Keratinocyte (primary cell): ENCODE results near the gene BFSP2. TPM values are rescaled to one million over a fixed set of nuclear protein-coding genes. Genes with fewer than 3 reads are reported as not detected.

Experiments used
- DNase-seq: peaks from one replicate; pipeline ENCODE4 v3.0.0-alpha.2; 2011; ENCODE audit warnings: low read depth, missing footprints, low spot score
- FAIRE-seq: peaks from 2 replicates; lab custom pipeline; 2011; peaks lifted over from hg19 to GRCh38; lab: Jason Lieb, UNC
- H2AFZ ChIP-seq: 2 replicates; pipeline ENCODE4 v1.6.0; 2012; ENCODE audit warnings: low read length, control low read depth, inconsistent platforms; ENCODE audit not compliant: control insufficient read depth
- H3K27ac ChIP-seq: 2 replicates; pipeline ENCODE4 v1.5.1; 2011; ENCODE audit warnings: low read length; ENCODE audit not compliant: control insufficient read depth, insufficient read depth
- H3K27me3 ChIP-seq: 3 replicates; pipeline ENCODE4 v1.6.0; 2011; ENCODE audit warnings: low read length; ENCODE audit not compliant: control insufficient read depth, insufficient read depth; ENCODE audit errors: extremely low read depth
- H3K36me3 ChIP-seq, 2 experiments: 2 replicates in 1 of 2; 3 replicates in 1 of 2; pipeline ENCODE4 v1.5.1; 2011; ENCODE audit warnings: low read length in 2 of 2, mild to moderate bottlenecking in 1 of 2; ENCODE audit not compliant: control insufficient read depth in 2 of 2, insufficient read depth in 2 of 2; ENCODE audit errors: extremely low read depth in 1 of 2
- H3K4me1 ChIP-seq: 3 replicates; pipeline ENCODE4 v1.5.1; 2011; ENCODE audit warnings: low read length; ENCODE audit not compliant: control insufficient read depth, insufficient read depth; ENCODE audit errors: extremely low read depth
- H3K4me2 ChIP-seq: 3 replicates; pipeline ENCODE4 v1.6.0; 2011; ENCODE audit warnings: low read depth, low read length; ENCODE audit not compliant: control insufficient read depth, insufficient read depth; ENCODE audit errors: extremely low read depth
- H3K4me3 ChIP-seq, 3 experiments: fragments of 200-600 bp in 1 of 3; sonication (generic) in 1 of 3; 2 replicates in 2 of 3; 3 replicates in 1 of 3; pipeline ENCODE4 v1.5.1; 2011 to 2016; ENCODE audit warnings: low read length in 3 of 3, mild to moderate bottlenecking in 3 of 3, control low read depth in 2 of 3, inconsistent platforms in 1 of 3, low read depth in 1 of 3, mixed read lengths in 1 of 3, mixed run types in 1 of 3, moderate library complexity in 1 of 3; ENCODE audit not compliant: control insufficient read depth in 2 of 3, insufficient read depth in 2 of 3; ENCODE audit errors: extremely low read depth in 1 of 3
- H3K79me2 ChIP-seq: 2 replicates; pipeline ENCODE4 v1.6.0; 2012; ENCODE audit warnings: low read length; ENCODE audit not compliant: control insufficient read depth, insufficient read depth
- H3K9ac ChIP-seq: 3 replicates; pipeline ENCODE4 v1.6.0; 2011; ENCODE audit warnings: low read length; ENCODE audit not compliant: control insufficient read depth, insufficient read depth; ENCODE audit errors: extremely low read depth
- H3K9me1 ChIP-seq: 3 replicates; pipeline ENCODE4 v1.6.0; 2011; ENCODE audit warnings: low read length; ENCODE audit not compliant: control insufficient read depth, insufficient read depth; ENCODE audit errors: extremely low read depth
- H3K9me3 ChIP-seq: 2 replicates; pipeline ENCODE4 v1.5.1; 2012; ENCODE audit warnings: low read depth, low read length; ENCODE audit not compliant: control insufficient read depth
- H4K20me1 ChIP-seq: 3 replicates; pipeline ENCODE4 v1.6.0; 2011; ENCODE audit warnings: low read length; ENCODE audit not compliant: control insufficient read depth, insufficient read depth; ENCODE audit errors: extremely low read depth
- EZH2 ChIP-seq: IDR thresholded peaks from one replicate; pipeline ENCODE4 v1.6.1; 2012; ENCODE audit warnings: inconsistent platforms, mild to moderate bottlenecking, low read length, moderate library complexity
- dilution Hi-C: fragments of 300-500 bp; cut with MboI; formaldehyde crosslinking; loops from one replicate; pipeline ENCODE4 v1.7.0; 2020; ENCODE audit warnings: low sequenced_read_pairs; ENCODE audit not compliant: extremely low pct_ligation_motif_present
- polyA plus RNA-seq, 5 experiments: library from polyadenylated mRNA; depleted of rRNA in 3 of 5; stranded (reverse) in 3 of 5; stranded (forward) in 1 of 5; unstranded in 1 of 5; fragments of >200 nt; gene quantifications; 1 replicate in 1 of 5; 2 replicates in 3 of 5; 3 replicates in 1 of 5; pipeline versions ENCODE4 v1.2.1 to v1.2.3, GENCODE V29; 2011 to 2012; ENCODE audit warnings: missing spikeins in 2 of 5, low read depth in 1 of 5, low replicate concordance in 1 of 5
- TF ChIP-seq, protein P1 (sequence below), 3 experiments: IDR thresholded peaks in 1 of 3; conservative IDR thresholded peaks in 1 of 3; optimal IDR thresholded peaks in 1 of 3; 2 replicates in 2 of 3; 3 replicates in 1 of 3; pipeline versions ENCODE3 to v1.5.1; 2011; ENCODE audit warnings: low read length in 3 of 3, mild to moderate bottlenecking in 3 of 3, moderate library complexity in 2 of 3, control low read depth in 1 of 3, inconsistent platforms in 1 of 3; ENCODE audit not compliant: insufficient read depth in 2 of 3; ENCODE audit errors: extremely low read depth in 1 of 3

The BFSP2 gene
- polyA plus RNA-seq, 1 donor (not counting 4 experiments of a cell fraction or from before 2014, with no cell fraction given), result not detected

GRCh38 chr3:133383175-133383574 is 16.7 kb upstream of the BFSP2 start:
- Histone ChIP-seq H3K79me2 (no peaks in the 10 kb centered on the region), H3K4me2 (no peak overlapping the region), H3K9me3 (no peaks in the 10 kb centered on the region), H3K27me3 (peaks cover 18% of the 10 kb centered on the region), H3K4me3 (no peak overlapping the region), H3K36me3 (no peaks in the 10 kb centered on the region), H2AFZ (no peak overlapping the region), H3K27ac (no peak overlapping the region), H3K9me1 (no peaks in the 10 kb centered on the region), H4K20me1 (no peaks in the 10 kb centered on the region), H3K9ac (no peak overlapping the region), H3K4me1 (peaks cover 20% of the 10 kb centered on the region)
- peak; percentile 40 for DNase-seq
- dilution Hi-C loops, result no loop called here
- peak; percentile 92 for FAIRE-seq
- TF ChIP-seq EZH2, result no peak
- TF ChIP-seq, protein P1, sequence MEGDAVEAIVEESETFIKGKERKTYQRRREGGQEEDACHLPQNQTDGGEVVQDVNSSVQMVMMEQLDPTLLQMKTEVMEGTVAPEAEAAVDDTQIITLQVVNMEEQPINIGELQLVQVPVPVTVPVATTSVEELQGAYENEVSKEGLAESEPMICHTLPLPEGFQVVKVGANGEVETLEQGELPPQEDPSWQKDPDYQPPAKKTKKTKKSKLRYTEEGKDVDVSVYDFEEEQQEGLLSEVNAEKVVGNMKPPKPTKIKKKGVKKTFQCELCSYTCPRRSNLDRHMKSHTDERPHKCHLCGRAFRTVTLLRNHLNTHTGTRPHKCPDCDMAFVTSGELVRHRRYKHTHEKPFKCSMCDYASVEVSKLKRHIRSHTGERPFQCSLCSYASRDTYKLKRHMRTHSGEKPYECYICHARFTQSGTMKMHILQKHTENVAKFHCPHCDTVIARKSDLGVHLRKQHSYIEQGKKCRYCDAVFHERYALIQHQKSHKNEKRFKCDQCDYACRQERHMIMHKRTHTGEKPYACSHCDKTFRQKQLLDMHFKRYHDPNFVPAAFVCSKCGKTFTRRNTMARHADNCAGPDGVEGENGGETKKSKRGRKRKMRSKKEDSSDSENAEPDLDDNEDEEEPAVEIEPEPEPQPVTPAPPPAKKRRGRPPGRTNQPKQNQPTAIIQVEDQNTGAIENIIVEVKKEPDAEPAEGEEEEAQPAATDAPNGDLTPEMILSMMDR (optimal IDR thresholded peaks at IDR 0.05 in 1 of 3, IDR thresholded peaks at IDR 0.05 in 1 of 3, conservative IDR thresholded peaks at IDR 0.05 in 1 of 3; ENCODE audit: extremely low read depth in 1 of 3, insufficient read depth in 2 of 3, low read length in 3 of 3), result no peak

- Histone ChIP-seq H3K4me3 (no peak overlapping the region), H3K27me3 (peaks cover 18% of the 10 kb centered on the region), H2AFZ (no peak overlapping the region), H3K4me1 (peaks cover 20% of the 10 kb centered on the region), H3K27ac (no peak overlapping the region), H3K9ac (no peak overlapping the region), H3K9me1 (no peaks in the 10 kb centered on the region), H3K36me3 (no peaks in the 10 kb centered on the region), H3K9me3 (no peaks in the 10 kb centered on the region), H4K20me1 (no peaks in the 10 kb centered on the region), H3K79me2 (no peaks in the 10 kb centered on the region), H3K4me2 (no peak overlapping the region)
- dilution Hi-C loops, result no loop called here
- no peak for TF ChIP-seq EZH2
- TF ChIP-seq, protein P1 (optimal IDR thresholded peaks at IDR 0.05 in 1 of 3, IDR thresholded peaks at IDR 0.05 in 1 of 3, conservative IDR thresholded peaks at IDR 0.05 in 1 of 3; ENCODE audit: extremely low read depth in 1 of 3, insufficient read depth in 2 of 3, low read length in 3 of 3), result no peak
- DNase-seq, result no peak
- no peak for FAIRE-seq
These were observed 16.1 kb upstream of the BFSP2 start for GRCh38 chr3:133383741-133384140.
